ENCODE measurements around the gene FOXP2.
"Not testable (repeated sequence)": the region's sequence is repeated elsewhere in the genome, so short reads cannot be mapped to it uniquely, and the experiment has no call there.

FOXP2 gene

GRCh38 chr7:114414156-114415063 lies at the start of gene FOXP2:
Gene FOXP2 (plus strand): TSS chr7:114414815. CDS start chr7:114426512, 11,697 bp downstream.
- DNase-seq (ENCODE audit: low read depth) = no peak

- DNase-seq (ENCODE audit: low read depth) = no peak
Observed at GRCh38 chr7:114365791-114366190, 48.8 kb upstream of the FOXP2 start.

- no peak for DNase-seq (ENCODE audit: low read depth)
Observed at GRCh38 chr7:114368492-114368891, 46.1 kb upstream of the FOXP2 start.

GRCh38 chr7:114369294-114369693 lies 45.3 kb upstream of the FOXP2 start:
- DNase-seq (ENCODE audit: low read depth) = no peak

- no peak for DNase-seq (ENCODE audit: low read depth)
Observed at GRCh38 chr7:114372619-114373018, 42.0 kb upstream of the FOXP2 start.

- DNase-seq (ENCODE audit: low read depth) = no peak
Observed at GRCh38 chr7:114375907-114376306, 38.7 kb upstream of the FOXP2 start.

- DNase-seq (ENCODE audit: low read depth) = not testable (repeated sequence)
Observed at GRCh38 chr7:114383946-114384345, 30.7 kb upstream of the FOXP2 start.

- DNase-seq (ENCODE audit: low read depth) = not testable (repeated sequence)
Observed at GRCh38 chr7:114384346-114384745, 30.3 kb upstream of the FOXP2 start.

GRCh38 chr7:114388021-114388420 lies 26.6 kb upstream of the FOXP2 start:
- DNase-seq (ENCODE audit: low read depth) = no peak

GRCh38 chr7:114392686-114393085 lies 21.9 kb upstream of the FOXP2 start:
- no peak for DNase-seq (ENCODE audit: low read depth)

GRCh38 chr7:114402876-114403635 lies 11.6 kb upstream of the FOXP2 start:
- no peak for DNase-seq (ENCODE audit: low read depth)

- DNase-seq (ENCODE audit: low read depth) = no peak
Observed at GRCh38 chr7:114405427-114405826, 9.2 kb upstream of the FOXP2 start.

- no peak for DNase-seq (ENCODE audit: low read depth)
Observed at GRCh38 chr7:114409750-114410149, 4.9 kb upstream of the FOXP2 start.

GRCh38 chr7:114412548-114412947 lies 2.1 kb upstream of the FOXP2 start:
- no peak for DNase-seq (ENCODE audit: low read depth)

- no peak for DNase-seq (ENCODE audit: low read depth)
Observed at GRCh38 chr7:114413761-114414155, 857 bp upstream of the FOXP2 start.

GRCh38 chr7:114415064-114415989 lies 712 bp downstream of the FOXP2 start:
- DNase-seq (ENCODE audit: low read depth) = no peak

- DNase-seq (ENCODE audit: low read depth) = no peak
Observed at GRCh38 chr7:114416129-114416990, 1.7 kb downstream of the FOXP2 start.

GRCh38 chr7:114417290-114417689 lies 2.7 kb downstream of the FOXP2 start:
- no peak for DNase-seq (ENCODE audit: low read depth)

- DNase-seq (ENCODE audit: low read depth) = no peak
Observed at GRCh38 chr7:114418117-114418516, 3.5 kb downstream of the FOXP2 start.

GRCh38 chr7:114419441-114420272 lies 5.0 kb downstream of the FOXP2 start:
- no peak for DNase-seq (ENCODE audit: low read depth)

All from activated T-helper 9 cell treated with anti-CD3 and anti-CD28 coated beads, Interleukin-2, amount 50 U/mL, for 16 hours (primary cell).